ENCODE measurements around the gene STYK1.

GRCh38 chr12:10571141-10571540, 102.7 kb downstream of the STYK1 start:
- TF ChIP-seq CTCF (IDR thresholded peaks at IDR 0.05 in 2 of 3, conservative IDR thresholded peaks at IDR 0.05 in 1 of 3; ENCODE audit: control insufficient read depth in 2 of 3, extremely low read depth in 1 of 3, insufficient read depth in 1 of 3, low read depth in 3 of 3, low read length in 3 of 3) = no peak
- no peak for TF ChIP-seq EZH2 (IDR thresholded peaks at IDR 0.05; ENCODE audit: borderline replicate concordance, control insufficient read depth, low read depth, low read length)

Data from GM12878 (cell line).